ENCODE results near the gene TRMT1. TPM values are rescaled to one million over a fixed set of nuclear protein-coding genes. Genes with fewer than 3 reads are reported as not detected.

TRMT1 gene
- total RNA-seq, 2 experiments from 2014 or later = 29.4 to 29.7 TPM

GRCh38 chr19:13102666-13103580 is 13.6 kb downstream of the TRMT1 start, which contains the start of gene LYL1:
TSS of gene LYL1 (minus strand) at chr19:13102858. CDS start at chr19:13101171, 1,687 bp downstream.
- peak; percentile 41 for DNase-seq
- no peak within 1 kb of the TSS for H3K27ac Mint-ChIP-seq
- CTCF ChIA-PET = interaction anchor here (1.3 to 1.5 kb wide), 2 partner anchors 9 to 89 kb away, joined by 3 to 6 read pairs; no protein-coding TSS in a partner anchor

GRCh38 chr19:13102416-13102665 is 14.2 kb downstream of the TRMT1 start:
- peak overlapping the region; percentile 63 for H3K4me3 Mint-ChIP-seq
- H3K4me1 Mint-ChIP-seq = peaks cover 57% of the 10 kb centered on the region
- POLR2A ChIA-PET = interaction anchor here (1.0 kb wide), 1 partner anchor 50 kb away, joined by 5 read pairs; no protein-coding TSS in a partner anchor
- peaks cover 11% of the 10 kb centered on the region for H3K27me3 Mint-ChIP-seq
- H3K36me3 Mint-ChIP-seq (ENCODE audit: low read depth) = peaks cover 11% of the 10 kb centered on the region
- CTCF ChIA-PET = no interaction called here
- H3K9me3 Mint-ChIP-seq = peaks cover 4% of the 10 kb centered on the region
- no peak overlapping the region for H3K27ac Mint-ChIP-seq
- no peak for DNase-seq

More at GRCh38 chr19:13102666-13103580, 13.6 kb downstream of the TRMT1 start, which contains the start of gene LYL1:
- Mint-ChIP-seq H3K36me3 (ENCODE audit: low read depth) (peaks cover 15% of the 10 kb centered on the region), H3K4me3 (peak within 1 kb of the TSS; percentile 64), H3K4me1 (peaks cover 55% of the 10 kb centered on the region), H3K9me3 (peaks cover 4% of the 10 kb centered on the region), H3K27me3 (peaks cover 7% of the 10 kb centered on the region)
- POLR2A ChIA-PET = interaction anchor here (1.0 to 2.8 kb wide), 2 partner anchors 49 to 50 kb away, joined by 5 to 21 read pairs; no protein-coding TSS in a partner anchor

- peaks cover 16% of the 10 kb centered on the region for H3K27me3 Mint-ChIP-seq
- ChIA-PET POLR2A (interaction anchor here (0.8 to 1.0 kb wide), 2 partner anchors 50 to 238 kb away, joined by 3 to 5 read pairs; no protein-coding TSS in a partner anchor), CTCF (no interaction called here)
- H3K4me3 Mint-ChIP-seq = peak overlapping the region; percentile 63
- peaks cover 61% of the 10 kb centered on the region for H3K4me1 Mint-ChIP-seq
- no peak overlapping the region for H3K27ac Mint-ChIP-seq
- no peak for DNase-seq
- H3K36me3 Mint-ChIP-seq (ENCODE audit: low read depth) = peaks cover 11% of the 10 kb centered on the region
- H3K9me3 Mint-ChIP-seq = peaks cover 4% of the 10 kb centered on the region
Observed at GRCh38 chr19:13101590-13102415, 14.7 kb downstream of the TRMT1 start.

- H3K9me3 Mint-ChIP-seq = peaks cover 4% of the 10 kb centered on the region
- CTCF ChIA-PET = interaction anchor here (0.6 to 0.9 kb wide), 3 partner anchors 48 to 124 kb away, joined by 3 to 5 read pairs (median 3); no protein-coding TSS in a partner anchor
- peaks cover 21% of the 10 kb centered on the region for H3K27me3 Mint-ChIP-seq
- POLR2A ChIA-PET = interaction anchor here (0.8 to 2.1 kb wide), 8 partner anchors 17 to 237 kb away, joined by 3 to 16 read pairs (median 8); partner anchors contain the start of genes IER2, NACC1 and STX10
- H3K27ac Mint-ChIP-seq = no peak overlapping the region
- H3K4me1 Mint-ChIP-seq = peaks cover 62% of the 10 kb centered on the region
- DNase-seq = no peak
- peaks cover 11% of the 10 kb centered on the region for H3K36me3 Mint-ChIP-seq (ENCODE audit: low read depth)
- H3K4me3 Mint-ChIP-seq = peak overlapping the region; percentile 63
Observed at GRCh38 chr19:13100841-13101589, 15.5 kb downstream of the TRMT1 start.

- H3K27ac Mint-ChIP-seq = peak overlapping the region; percentile 91
Observed at GRCh38 chr19:13100031-13100588, 16.4 kb downstream of the TRMT1 start.

GRCh38 chr19:13099073-13099999 is 17.2 kb downstream of the TRMT1 start:
- H3K4me3 Mint-ChIP-seq = peak overlapping the region; percentile 66
- H3K27me3 Mint-ChIP-seq = peaks cover 31% of the 10 kb centered on the region
- peaks cover 8% of the 10 kb centered on the region for H3K36me3 Mint-ChIP-seq (ENCODE audit: low read depth)
- DNase-seq = peak; percentile 86
- H3K4me1 Mint-ChIP-seq = peaks cover 63% of the 10 kb centered on the region
- ChIA-PET POLR2A (interaction anchor here (0.6 to 2.1 kb wide), 18 partner anchors 16 to 307 kb away, joined by 3 to 16 read pairs (median 4); partner anchors contain the start of genes FARSA and NACC1), CTCF (interaction anchor here (0.6 to 1.3 kb wide), 4 partner anchors 50 to 214 kb away, joined by 3 to 4 read pairs (median 3); no protein-coding TSS in a partner anchor)
- peak overlapping the region; percentile 91 for H3K27ac Mint-ChIP-seq
- H3K9me3 Mint-ChIP-seq = peaks cover 4% of the 10 kb centered on the region

More at GRCh38 chr19:13100031-13100588, 16.4 kb downstream of the TRMT1 start:
- peak overlapping the region; percentile 66 for H3K4me3 Mint-ChIP-seq
- CTCF ChIA-PET = interaction anchor here (0.6 to 1.3 kb wide), 4 partner anchors 49 to 215 kb away, joined by 3 read pairs; no protein-coding TSS in a partner anchor
- peaks cover 11% of the 10 kb centered on the region for H3K36me3 Mint-ChIP-seq (ENCODE audit: low read depth)
- peaks cover 4% of the 10 kb centered on the region for H3K9me3 Mint-ChIP-seq
- H3K4me1 Mint-ChIP-seq = peaks cover 63% of the 10 kb centered on the region
- POLR2A ChIA-PET = interaction anchor here (0.6 to 2.1 kb wide), 17 partner anchors 18 to 308 kb away, joined by 3 to 16 read pairs (median 4); partner anchors contain the start of genes FARSA, IER2, NACC1 and STX10
- peaks cover 25% of the 10 kb centered on the region for H3K27me3 Mint-ChIP-seq
- peak; percentile 86 for DNase-seq

- DNase-seq = peak; percentile 30
- CTCF ChIA-PET = no interaction called here
- POLR2A ChIA-PET = interaction anchor here (1.1 to 2.1 kb wide), 3 partner anchors 54 to 165 kb away, joined by 3 to 16 read pairs (median 4); partner anchors contain the start of gene FARSA
- H3K9me3 Mint-ChIP-seq = peaks cover 4% of the 10 kb centered on the region
- H3K36me3 Mint-ChIP-seq (ENCODE audit: low read depth) = peaks cover 8% of the 10 kb centered on the region
- peak overlapping the region; percentile 65 for H3K4me3 Mint-ChIP-seq
- H3K27me3 Mint-ChIP-seq = peaks cover 34% of the 10 kb centered on the region
- H3K27ac Mint-ChIP-seq = peak overlapping the region; percentile 81
- peaks cover 63% of the 10 kb centered on the region for H3K4me1 Mint-ChIP-seq
Observed at GRCh38 chr19:13098277-13099072, 18.1 kb downstream of the TRMT1 start.

GRCh38 chr19:13097463-13098258 is 18.9 kb downstream of the TRMT1 start:
- Mint-ChIP-seq H3K27ac (no peak overlapping the region), H3K4me1 (peaks cover 57% of the 10 kb centered on the region), H3K27me3 (peaks cover 34% of the 10 kb centered on the region), H3K36me3 (ENCODE audit: low read depth) (peaks cover 8% of the 10 kb centered on the region), H3K9me3 (peaks cover 4% of the 10 kb centered on the region), H3K4me3 (peak overlapping the region; percentile 41)
- DNase-seq = no peak
- CTCF ChIA-PET = interaction anchor here (0.9 to 4.4 kb wide), 2 partner anchors 120 to 212 kb away, joined by 3 to 67 read pairs; no protein-coding TSS in a partner anchor
- POLR2A ChIA-PET = interaction anchor here (2.3 kb wide), 1 partner anchor 55 kb away, joined by 8 read pairs; no protein-coding TSS in a partner anchor

- ChIA-PET POLR2A (interaction anchor here (2.3 kb wide), 1 partner anchor 56 kb away, joined by 8 read pairs; no protein-coding TSS in a partner anchor), CTCF (interaction anchor here (0.9 to 4.4 kb wide), 3 partner anchors 36 to 212 kb away, joined by 3 to 67 read pairs (median 3); no protein-coding TSS in a partner anchor)
- Mint-ChIP-seq H3K4me3 (peak overlapping the region; percentile 45), H3K9me3 (peaks cover 4% of the 10 kb centered on the region), H3K4me1 (peaks cover 54% of the 10 kb centered on the region), H3K27me3 (peaks cover 34% of the 10 kb centered on the region), H3K36me3 (ENCODE audit: low read depth) (peaks cover 8% of the 10 kb centered on the region), H3K27ac (peak overlapping the region; percentile 12)
- DNase-seq = no peak
Observed at GRCh38 chr19:13097033-13097462, 19.5 kb downstream of the TRMT1 start.
